PC-9 (cell line): ENCODE results near the gene ARPP21.

Experiments used
- EZH2 ChIP-seq: fragments of 200-600 bp; sonication (generic); IDR thresholded peaks from 2 replicates; pipeline ENCODE4 v1.8.0; 2017; ENCODE audit warnings: antibody characterized with exemption, low read depth
- TF ChIP-seq, protein P1 (sequence below): fragments of 200-600 bp; sonication (generic); conservative IDR thresholded peaks from 2 replicates; pipeline ENCODE4 v1.6.1; 2017; ENCODE audit warnings: mixed run types, antibody characterized with exemption, mild to moderate bottlenecking, moderate library complexity

DNA sequence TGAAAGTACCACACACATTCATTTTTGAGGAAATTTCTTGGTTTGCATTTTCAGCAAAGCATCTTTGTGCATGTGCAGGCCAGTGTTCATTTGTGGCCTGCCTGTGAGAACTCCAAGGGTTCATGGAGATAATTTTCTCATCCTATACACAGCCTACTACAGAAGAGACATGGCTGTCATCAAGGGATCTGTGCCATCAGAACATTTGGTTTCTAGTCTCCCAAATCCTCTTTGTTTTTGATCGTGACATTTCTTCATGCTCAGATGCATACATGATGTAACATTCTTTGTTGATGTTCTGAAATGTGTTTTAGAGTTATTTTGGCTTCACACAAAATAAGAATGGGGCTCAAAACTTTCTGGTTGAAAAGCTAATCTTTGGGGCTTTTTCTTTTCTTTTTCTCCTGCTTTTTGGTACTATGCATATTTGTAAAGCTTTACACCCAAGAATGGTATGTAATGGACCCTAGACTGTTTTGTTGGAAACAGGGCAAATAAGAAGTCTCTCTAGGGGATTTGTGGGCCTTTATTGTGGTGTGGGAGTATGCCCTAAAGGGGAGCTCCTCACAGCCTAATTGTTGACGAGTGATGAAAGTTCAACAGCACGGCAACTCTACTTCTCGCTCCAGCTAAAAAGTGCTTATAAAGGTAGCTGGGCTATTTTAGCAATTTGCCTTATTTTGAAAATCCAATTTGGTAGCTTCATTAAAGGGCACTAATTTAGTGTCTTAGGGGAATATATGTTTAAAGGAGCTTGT, 3.2 kb upstream of the ARPP21 start:
- TF ChIP-seq, protein P1, sequence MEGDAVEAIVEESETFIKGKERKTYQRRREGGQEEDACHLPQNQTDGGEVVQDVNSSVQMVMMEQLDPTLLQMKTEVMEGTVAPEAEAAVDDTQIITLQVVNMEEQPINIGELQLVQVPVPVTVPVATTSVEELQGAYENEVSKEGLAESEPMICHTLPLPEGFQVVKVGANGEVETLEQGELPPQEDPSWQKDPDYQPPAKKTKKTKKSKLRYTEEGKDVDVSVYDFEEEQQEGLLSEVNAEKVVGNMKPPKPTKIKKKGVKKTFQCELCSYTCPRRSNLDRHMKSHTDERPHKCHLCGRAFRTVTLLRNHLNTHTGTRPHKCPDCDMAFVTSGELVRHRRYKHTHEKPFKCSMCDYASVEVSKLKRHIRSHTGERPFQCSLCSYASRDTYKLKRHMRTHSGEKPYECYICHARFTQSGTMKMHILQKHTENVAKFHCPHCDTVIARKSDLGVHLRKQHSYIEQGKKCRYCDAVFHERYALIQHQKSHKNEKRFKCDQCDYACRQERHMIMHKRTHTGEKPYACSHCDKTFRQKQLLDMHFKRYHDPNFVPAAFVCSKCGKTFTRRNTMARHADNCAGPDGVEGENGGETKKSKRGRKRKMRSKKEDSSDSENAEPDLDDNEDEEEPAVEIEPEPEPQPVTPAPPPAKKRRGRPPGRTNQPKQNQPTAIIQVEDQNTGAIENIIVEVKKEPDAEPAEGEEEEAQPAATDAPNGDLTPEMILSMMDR = no peak
- no peak for TF ChIP-seq EZH2
